Choroid plexus epithelial cell (primary cell): ENCODE measurements around the gene POLR1F.
A peak's percentile ranks its signal among the peaks of the same experiment; 100 is the strongest.

Experiments used
- DNase-seq: peaks from one replicate; pipeline ENCODE4 v3.0.0-alpha.2; 2010; ENCODE audit warnings: low read depth
- H3K4me3 ChIP-seq: 2 replicates; pipeline ENCODE4 v1.5.1; 2011; ENCODE audit warnings: low read depth, mild to moderate bottlenecking, control low read depth, low read length, moderate library complexity
- TF ChIP-seq, protein P1 (sequence below): conservative IDR thresholded peaks from 2 replicates; pipeline ENCODE4 v1.5.1; 2011; ENCODE audit warnings: low read depth, mild to moderate bottlenecking, control low read depth, inconsistent platforms, low read length, moderate library complexity

POLR1F gene

DNA sequence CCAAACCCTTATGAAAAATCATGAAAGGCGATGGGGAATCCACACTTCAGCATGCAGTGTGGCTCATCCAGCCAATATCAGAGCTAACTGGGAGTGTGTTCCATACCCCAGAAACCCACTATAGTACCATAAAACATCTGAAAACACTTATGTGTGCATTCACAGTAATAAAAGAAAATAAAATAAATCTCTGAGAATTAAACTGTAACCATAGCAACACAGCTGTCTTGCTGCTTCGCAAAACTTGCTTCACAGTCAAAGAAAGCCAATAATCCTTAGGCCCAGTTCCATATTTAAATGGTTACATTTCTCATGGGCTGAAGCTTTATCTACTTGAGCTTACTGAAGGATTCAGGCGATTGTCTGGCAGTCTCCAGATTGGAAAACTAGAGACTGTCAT, 19.9 kb upstream of the POLR1F start:
- H3K4me3 ChIP-seq = no peak overlapping the region
- DNase-seq = no peak
- TF ChIP-seq, protein P1, sequence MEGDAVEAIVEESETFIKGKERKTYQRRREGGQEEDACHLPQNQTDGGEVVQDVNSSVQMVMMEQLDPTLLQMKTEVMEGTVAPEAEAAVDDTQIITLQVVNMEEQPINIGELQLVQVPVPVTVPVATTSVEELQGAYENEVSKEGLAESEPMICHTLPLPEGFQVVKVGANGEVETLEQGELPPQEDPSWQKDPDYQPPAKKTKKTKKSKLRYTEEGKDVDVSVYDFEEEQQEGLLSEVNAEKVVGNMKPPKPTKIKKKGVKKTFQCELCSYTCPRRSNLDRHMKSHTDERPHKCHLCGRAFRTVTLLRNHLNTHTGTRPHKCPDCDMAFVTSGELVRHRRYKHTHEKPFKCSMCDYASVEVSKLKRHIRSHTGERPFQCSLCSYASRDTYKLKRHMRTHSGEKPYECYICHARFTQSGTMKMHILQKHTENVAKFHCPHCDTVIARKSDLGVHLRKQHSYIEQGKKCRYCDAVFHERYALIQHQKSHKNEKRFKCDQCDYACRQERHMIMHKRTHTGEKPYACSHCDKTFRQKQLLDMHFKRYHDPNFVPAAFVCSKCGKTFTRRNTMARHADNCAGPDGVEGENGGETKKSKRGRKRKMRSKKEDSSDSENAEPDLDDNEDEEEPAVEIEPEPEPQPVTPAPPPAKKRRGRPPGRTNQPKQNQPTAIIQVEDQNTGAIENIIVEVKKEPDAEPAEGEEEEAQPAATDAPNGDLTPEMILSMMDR = no peak

GRCh38 chr7:19725770-19726169, 16.9 kb upstream of the POLR1F start:
- TF ChIP-seq, protein P1 = no peak
- no peak overlapping the region for H3K4me3 ChIP-seq

GRCh38 chr7:19715499-19715898, 6.7 kb upstream of the POLR1F start:
- TF ChIP-seq, protein P1 = no peak
- DNase-seq = no peak
- H3K4me3 ChIP-seq = no peak overlapping the region

More at GRCh38 chr7:19725770-19726169, 16.9 kb upstream of the POLR1F start:
- DNase-seq = no peak

- DNase-seq = peak; percentile 68
- H3K4me3 ChIP-seq = no peak overlapping the region
- TF ChIP-seq, protein P1 = peak; percentile 60
These were observed 4.8 kb upstream of the POLR1F start for GRCh38 chr7:19713676-19714075.

GRCh38 chr7:19709249-19709578, 377 bp upstream of the POLR1F start:
- TF ChIP-seq, protein P1 = no peak
- DNase-seq = no peak
- H3K4me3 ChIP-seq = no peak overlapping the region

DNA sequence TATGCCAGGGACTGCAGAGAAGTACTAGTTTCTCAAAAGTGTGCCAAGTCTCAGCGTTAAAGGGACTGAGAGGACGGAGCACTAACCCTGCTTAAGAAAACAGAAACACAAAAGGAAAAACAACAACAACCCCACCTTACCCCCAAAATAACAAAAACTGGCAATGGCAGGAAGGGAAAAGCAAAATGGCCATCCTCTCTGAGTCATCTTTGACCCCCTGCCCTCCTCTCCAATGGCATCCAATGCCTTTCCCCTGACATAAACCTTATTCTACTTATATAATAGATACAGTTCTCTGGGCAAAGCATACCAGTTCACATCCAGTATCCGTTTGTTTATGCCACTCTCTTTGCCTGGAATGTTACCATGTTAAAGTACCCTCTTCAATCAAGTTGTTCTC, 1.6 kb downstream of the POLR1F start:
- H3K4me3 ChIP-seq = no peak overlapping the region
- DNase-seq = peak; percentile 28
- TF ChIP-seq, protein P1 = no peak

DNA sequence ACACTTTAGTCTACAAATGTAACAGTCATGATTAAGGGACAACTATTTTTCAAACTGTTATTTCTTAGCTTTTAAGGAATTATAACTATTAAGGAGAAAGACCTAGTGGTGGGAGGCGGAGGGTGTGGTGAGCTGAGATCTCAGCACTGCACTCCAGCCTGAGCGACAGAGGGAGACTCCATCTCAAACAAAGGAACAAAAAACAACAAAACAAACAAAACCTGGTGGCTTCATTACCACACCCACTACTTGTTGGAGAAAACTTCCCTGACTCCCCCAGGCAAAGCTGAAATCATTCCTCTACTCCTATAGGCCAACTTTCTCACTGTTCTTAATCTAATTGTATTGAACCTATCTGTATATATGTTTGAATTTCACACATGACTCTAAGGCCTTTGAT, 3.2 kb downstream of the POLR1F start:
- no peak for DNase-seq
- TF ChIP-seq, protein P1 = no peak
- H3K4me3 ChIP-seq = no peak overlapping the region
